IPS-15b (cell line): Measurements from ENCODE around the gene AP5B1.

Experiments used
- H3K27me3 ChIP-seq: one replicate; pipeline ENCODE4 v1.6.1; 2013; ENCODE audit warnings: low read length; ENCODE audit not compliant: control insufficient read depth, insufficient read depth
- H3K36me3 ChIP-seq: one replicate; pipeline ENCODE4 v1.6.1; 2013; ENCODE audit warnings: low read length; ENCODE audit not compliant: control insufficient read depth, insufficient read depth
- H3K4me1 ChIP-seq: one replicate; pipeline ENCODE4 v1.6.1; 2013; ENCODE audit warnings: mild to moderate bottlenecking, low read length; ENCODE audit not compliant: control insufficient read depth, insufficient read depth
- H3K4me3 ChIP-seq: one replicate; pipeline ENCODE4 v1.5.1; 2013; ENCODE audit warnings: low read depth, low read length
- H3K9ac ChIP-seq: one replicate; pipeline ENCODE4 v1.6.1; 2013; ENCODE audit warnings: low read depth, mild to moderate bottlenecking, low read length
- H3K9me3 ChIP-seq: one replicate; pipeline ENCODE4 v1.6.1; 2013; ENCODE audit warnings: mild to moderate bottlenecking, low read length; ENCODE audit not compliant: control insufficient read depth, insufficient read depth

Gene AP5B1

DNA sequence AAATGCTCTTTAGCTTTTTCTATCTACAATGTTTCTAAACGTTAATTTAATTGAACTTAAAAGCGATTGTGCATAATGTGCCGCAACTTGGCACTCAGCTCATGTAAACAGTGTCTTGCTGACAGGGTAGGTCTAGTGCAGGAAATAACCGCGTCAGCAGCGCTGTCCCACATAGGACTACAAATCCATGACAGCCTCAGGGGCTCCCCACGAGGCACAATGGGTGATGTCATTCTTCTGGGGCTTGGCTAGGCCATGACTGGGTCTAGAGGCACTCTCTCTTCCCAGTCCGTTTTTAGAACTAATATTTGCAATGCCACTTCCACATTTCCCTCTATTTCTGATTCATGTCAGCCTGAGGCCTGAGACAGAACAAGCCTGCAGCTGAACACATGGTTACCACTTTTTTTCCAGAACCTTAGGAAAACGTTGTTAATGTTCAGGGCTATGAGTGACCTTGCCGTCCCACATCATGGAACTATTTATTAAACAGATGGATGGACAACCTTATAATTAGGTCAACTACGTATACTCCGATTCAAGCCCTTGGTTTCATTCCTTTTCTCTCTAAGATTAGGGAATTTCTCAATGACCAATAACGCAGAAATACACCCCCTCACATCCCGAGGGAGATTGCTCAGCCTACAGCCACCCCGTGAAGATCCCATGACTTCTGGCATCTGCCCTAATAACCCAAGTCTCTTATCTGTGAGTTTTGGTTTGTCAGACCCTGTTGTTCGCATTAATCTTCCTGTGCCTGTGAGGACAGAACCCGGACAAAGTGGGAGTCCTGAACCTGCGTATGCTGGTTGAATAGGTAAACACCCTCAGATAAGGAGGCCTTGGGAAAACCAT is 33.6 kb upstream of the AP5B1 start:
- Histone ChIP-seq H3K4me3 (no peak overlapping the region), H3K4me1 (peaks cover 2% of the 10 kb centered on the region), H3K36me3 (no peaks in the 10 kb centered on the region), H3K9ac (no peak overlapping the region), H3K9me3 (no peaks in the 10 kb centered on the region), H3K27me3 (peaks cover 8% of the 10 kb centered on the region)

DNA sequence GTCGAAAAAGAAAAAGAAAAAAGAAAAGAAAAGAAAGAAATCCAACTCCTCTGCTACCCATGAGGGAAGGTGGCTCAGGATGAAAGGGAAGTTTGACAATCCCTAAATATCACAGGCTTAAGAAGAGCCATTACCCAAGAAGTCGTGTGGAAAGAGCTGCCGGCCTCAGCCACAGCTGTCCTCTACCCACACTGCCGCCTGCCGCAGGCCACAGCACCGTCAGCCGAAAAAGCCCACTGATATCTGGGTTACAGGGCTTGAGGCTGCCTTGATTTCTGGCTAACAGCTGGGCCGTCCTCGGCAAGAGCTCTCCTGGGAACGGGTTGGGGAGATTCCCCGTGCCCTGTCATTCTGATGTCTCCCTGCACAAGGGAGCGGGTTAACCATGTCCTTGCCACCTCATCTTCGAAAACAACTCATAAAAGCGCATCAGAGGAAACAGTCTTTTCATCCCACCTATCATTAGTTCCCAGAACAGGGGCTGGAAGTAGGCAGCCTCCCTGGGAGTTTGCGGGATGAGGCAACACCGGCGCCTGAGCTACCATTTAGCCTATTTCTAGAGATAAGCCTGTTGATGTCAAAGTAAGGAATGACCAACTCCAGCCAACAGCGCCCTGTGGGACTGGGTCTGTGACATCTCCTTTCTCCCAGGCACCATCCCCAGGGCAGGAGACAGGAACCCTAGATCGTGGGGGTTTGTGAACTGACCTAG is 31.1 kb upstream of the AP5B1 start:
- Histone ChIP-seq H3K4me1 (peaks cover 1% of the 10 kb centered on the region), H3K9ac (no peak overlapping the region), H3K36me3 (no peaks in the 10 kb centered on the region), H3K27me3 (peaks cover 2% of the 10 kb centered on the region), H3K4me3 (no peak overlapping the region), H3K9me3 (no peaks in the 10 kb centered on the region)

DNA sequence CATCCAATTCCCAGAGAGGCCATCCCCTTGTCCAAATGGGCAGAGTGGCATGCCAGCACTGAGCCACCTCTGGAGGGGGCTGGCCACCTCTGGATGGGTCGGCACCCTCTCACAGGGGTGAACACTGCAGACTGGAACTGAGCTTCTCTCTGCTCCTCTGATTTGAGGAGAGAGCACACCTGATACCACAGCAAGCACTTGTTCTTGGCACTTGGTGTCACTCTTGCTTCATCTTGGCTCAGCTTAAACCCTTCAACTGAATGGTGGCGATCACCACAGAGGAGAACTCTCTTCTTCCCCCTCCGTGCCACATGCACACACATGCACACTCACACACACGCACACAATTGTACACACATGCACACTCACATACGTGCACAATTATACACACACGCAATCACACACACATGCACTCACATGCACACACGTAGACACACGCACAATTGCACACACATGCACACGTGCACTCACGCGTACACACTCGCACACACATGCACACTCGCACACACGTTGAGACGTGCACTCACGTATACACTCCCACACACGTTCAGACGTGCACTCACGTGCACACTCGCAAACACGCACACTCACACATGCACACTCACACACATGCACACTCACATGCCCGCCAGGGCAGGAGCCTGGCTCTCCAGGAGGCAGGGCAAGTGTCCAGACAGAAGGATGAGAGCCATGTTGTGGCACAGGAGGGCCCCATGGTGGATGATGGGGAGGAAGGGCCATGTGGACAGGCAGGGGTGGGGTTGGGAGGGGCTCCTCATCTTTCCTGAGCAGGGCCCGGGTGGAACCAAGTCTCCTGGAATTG is 29.5 kb upstream of the AP5B1 start:
- no peak overlapping the region for H3K4me3 ChIP-seq
- H3K9ac ChIP-seq = no peak overlapping the region
- no peaks in the 10 kb centered on the region for H3K4me1 ChIP-seq
- H3K36me3 ChIP-seq = no peaks in the 10 kb centered on the region
- H3K9me3 ChIP-seq = no peaks in the 10 kb centered on the region
- no peaks in the 10 kb centered on the region for H3K27me3 ChIP-seq

DNA sequence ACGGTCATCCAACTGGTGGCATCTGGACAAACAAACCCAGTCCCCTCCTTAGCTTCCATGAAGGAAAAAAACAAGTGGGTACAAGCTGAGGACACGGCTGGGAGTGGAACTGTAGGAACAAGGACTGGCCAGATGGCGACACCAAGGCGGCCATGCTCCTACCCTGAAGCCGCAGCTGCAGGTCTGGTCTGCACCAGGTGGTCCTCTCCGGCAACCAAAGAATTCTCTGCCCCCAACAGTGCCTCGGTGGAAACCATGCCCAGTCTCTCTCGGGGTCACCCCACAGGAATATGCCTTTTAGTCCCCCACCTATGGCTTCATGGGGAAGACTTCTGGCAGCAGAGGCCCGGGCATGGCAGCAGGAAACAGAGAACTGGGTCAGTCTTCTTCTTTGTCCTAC is 28.7 kb upstream of the AP5B1 start:
- H3K9ac ChIP-seq = no peak overlapping the region
- no peaks in the 10 kb centered on the region for H3K4me1 ChIP-seq
- H3K27me3 ChIP-seq = no peaks in the 10 kb centered on the region
- H3K4me3 ChIP-seq = no peak overlapping the region
- H3K36me3 ChIP-seq = no peaks in the 10 kb centered on the region
- no peaks in the 10 kb centered on the region for H3K9me3 ChIP-seq

DNA sequence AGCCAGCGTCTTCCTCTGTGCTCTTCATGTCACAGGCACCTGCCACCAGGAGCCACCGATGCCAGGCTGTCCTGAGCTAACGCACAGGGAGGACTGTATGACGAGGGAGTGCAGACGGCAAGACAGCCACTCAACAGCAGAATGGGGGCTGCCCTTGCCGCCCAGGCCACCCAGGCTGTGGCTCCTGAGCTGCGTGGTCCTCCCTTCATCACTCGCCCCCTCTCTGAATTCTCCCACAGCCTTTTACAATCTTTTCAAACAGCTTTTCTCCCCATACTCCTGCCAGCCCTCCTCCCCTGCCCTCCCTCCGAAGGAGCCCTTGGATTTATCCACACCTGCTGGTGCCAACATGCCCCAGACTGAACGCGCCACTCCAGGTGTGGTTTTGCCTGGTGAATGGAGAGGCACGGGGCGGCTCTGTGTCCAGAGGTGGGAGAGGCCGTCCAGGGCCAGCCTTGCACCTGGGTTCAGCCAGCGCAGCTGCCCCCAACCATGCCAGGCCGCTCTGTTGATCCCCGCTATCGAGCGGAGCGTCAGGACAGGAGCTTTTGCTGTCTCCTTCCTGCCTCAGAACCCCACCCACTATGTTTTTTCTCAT is 28.1 kb upstream of the AP5B1 start:
- Histone ChIP-seq H3K4me1 (no peaks in the 10 kb centered on the region), H3K9me3 (no peaks in the 10 kb centered on the region), H3K36me3 (no peaks in the 10 kb centered on the region), H3K27me3 (no peaks in the 10 kb centered on the region), H3K9ac (no peak overlapping the region), H3K4me3 (no peak overlapping the region)

DNA sequence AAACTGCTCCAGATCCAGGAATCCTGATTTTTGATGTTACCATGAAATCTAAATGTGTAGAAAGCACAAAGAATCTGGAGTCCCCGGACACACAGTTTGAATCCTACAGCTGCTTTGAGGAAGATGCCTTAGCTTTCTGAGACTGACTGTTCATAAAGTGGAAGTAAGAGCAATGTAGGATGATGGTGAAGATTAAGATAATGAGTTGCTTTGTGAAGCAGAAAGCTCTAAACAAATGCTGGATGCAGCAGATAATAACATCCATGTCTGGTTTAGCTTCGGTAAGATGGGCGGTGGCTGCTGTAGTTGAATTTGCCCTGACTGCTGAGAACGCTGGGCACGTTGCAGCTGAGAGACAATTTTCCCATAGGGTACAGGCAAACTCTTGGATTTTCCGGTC is 26.2 kb upstream of the AP5B1 start:
- Histone ChIP-seq H3K4me3 (no peak overlapping the region), H3K36me3 (no peaks in the 10 kb centered on the region), H3K9ac (no peak overlapping the region), H3K27me3 (no peaks in the 10 kb centered on the region), H3K9me3 (no peaks in the 10 kb centered on the region), H3K4me1 (no peaks in the 10 kb centered on the region)

DNA sequence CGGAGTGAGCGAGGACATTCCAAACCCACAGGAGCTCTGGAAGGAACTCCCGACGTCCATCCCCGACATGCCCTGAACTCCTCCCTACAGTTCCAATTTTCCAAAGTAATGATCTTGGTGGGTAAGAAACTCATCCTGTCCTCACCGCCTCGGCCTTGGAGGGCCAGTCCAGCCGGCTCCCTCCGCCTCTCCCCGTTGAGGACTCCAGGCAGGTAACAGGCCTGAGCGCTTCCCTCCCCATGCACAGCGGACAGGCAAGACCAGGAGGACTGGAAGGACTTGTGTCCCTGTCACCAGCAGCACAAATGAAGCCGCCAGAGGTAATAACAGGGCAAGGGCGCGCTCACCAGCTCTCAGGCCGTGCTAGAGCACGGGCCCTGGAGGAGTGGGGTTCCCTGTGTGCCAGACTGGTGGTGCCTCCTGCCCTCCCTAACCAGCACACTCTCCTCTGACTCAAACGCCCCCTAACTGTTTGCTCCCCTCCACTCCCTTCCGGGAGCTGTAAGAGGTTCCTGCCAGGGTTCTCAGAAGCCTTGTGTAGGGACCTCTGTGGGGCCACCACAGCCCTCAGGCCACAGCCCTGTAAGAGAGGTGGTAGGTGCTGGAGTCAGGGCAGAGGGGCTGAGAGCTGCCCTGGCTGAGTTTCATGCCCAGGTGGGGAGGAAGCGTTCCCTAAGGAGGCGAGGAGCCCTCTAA is 23.2 kb upstream of the AP5B1 start:
- Histone ChIP-seq H3K27me3 (no peaks in the 10 kb centered on the region), H3K9ac (no peak overlapping the region), H3K4me1 (no peaks in the 10 kb centered on the region), H3K9me3 (no peaks in the 10 kb centered on the region), H3K4me3 (no peak overlapping the region), H3K36me3 (no peaks in the 10 kb centered on the region)

DNA sequence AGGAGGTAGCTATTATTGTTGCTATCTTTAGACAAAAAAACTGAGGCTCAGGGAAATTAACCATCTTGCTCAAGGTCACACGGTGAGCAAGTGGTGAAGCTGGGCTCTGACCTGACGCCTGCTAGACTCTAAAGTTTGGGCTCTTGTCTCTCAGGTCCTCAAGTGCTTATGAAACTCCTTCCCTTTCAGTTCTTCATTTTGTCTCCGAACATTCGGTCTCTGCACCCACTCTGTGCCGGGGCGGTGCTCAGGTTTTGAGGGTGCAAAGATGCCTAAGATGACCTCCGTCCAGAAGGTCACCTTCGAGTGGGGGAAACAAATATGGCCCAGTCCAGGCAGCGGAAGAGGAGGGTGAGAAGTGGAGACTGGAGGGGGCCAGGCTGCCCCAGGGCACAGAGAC is 22.1 kb upstream of the AP5B1 start:
- Histone ChIP-seq H3K36me3 (no peaks in the 10 kb centered on the region), H3K4me3 (no peak overlapping the region), H3K4me1 (no peaks in the 10 kb centered on the region), H3K27me3 (no peaks in the 10 kb centered on the region), H3K9ac (no peak overlapping the region), H3K9me3 (no peaks in the 10 kb centered on the region)

DNA sequence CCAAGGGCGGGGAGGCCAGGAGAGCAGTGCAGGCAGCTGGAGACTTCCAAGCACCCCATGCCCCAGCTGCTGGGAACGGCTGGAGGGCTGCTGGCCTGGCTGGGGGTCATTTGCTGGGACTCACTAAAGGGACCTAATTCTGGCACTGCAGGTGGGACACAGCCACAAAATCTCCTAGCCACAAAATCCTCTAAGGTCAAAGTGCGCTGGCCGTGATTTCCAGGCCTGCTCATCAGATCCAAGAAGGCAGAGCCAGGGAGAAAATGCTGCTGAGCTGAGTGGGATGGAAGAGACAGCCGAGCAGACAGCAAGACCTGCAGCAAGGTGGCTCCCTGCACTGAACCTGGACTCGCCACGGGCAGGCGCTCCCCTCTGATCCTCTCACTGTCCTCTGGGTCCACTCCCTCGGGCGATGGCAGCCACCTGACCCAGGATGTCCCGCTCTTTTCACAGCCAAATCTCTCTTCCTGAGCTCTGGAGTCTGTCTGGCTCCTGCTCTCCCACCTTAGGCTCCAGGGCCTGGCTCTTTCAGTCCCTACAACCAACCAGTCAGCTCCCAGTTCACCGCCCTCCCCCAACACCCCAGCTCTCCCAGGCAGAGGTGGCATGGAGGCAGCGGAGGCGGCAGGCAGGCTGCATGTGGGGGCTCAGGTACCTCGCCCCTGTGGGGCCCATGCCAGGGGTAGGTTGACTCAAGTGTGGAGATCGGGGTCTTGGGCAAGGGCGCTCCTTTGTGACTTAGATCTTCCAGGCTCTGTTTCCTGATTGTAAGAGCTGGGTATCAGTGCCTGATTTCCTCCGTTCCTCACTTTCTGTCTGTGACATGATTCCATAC is 20.6 kb upstream of the AP5B1 start:
- Histone ChIP-seq H3K4me3 (no peak overlapping the region), H3K27me3 (no peaks in the 10 kb centered on the region)

DNA sequence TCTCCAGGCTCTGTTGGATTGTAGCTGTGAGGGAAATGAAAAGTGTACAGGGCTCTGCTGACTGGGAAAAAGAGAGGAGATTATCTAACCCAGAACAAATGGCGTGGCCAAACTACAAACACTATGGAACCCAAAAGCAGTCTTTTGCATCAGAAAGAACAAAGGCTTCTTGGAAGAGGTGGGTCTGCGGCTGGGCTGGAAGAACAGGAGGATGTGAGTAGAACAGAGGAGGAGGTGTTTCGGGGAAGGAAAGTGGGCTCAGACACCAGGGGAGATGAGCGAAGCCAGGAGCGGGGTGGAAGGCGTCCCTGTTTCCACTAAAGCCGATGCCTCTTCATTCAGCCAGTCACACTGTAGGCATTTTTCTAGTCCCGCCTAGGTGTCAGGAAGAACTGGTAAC is 18.1 kb upstream of the AP5B1 start:
- Histone ChIP-seq H3K27me3 (no peaks in the 10 kb centered on the region), H3K9ac (no peak overlapping the region), H3K4me1 (no peaks in the 10 kb centered on the region), H3K9me3 (no peaks in the 10 kb centered on the region), H3K36me3 (peaks cover 10% of the 10 kb centered on the region), H3K4me3 (no peak overlapping the region)

More for the DNA sequence above, 20.6 kb upstream of the AP5B1 start:
- Histone ChIP-seq H3K9ac (no peak overlapping the region), H3K4me1 (no peaks in the 10 kb centered on the region), H3K9me3 (no peaks in the 10 kb centered on the region), H3K36me3 (no peaks in the 10 kb centered on the region)
